PFSK-1 (cell line): ENCODE measurements around the gene PPARG.

Source experiments
- POLR2AphosphoS5 ChIP-seq: IDR thresholded peaks from 2 replicates; pipeline ENCODE4 v1.6.1; 2012; ENCODE audit warnings: low read depth, mild to moderate bottlenecking, control low read depth, low read length, moderate library complexity
- SIN3A ChIP-seq: IDR thresholded peaks from 2 replicates; pipeline ENCODE4 v1.6.1; 2012; ENCODE audit warnings: mild to moderate bottlenecking, low read length, moderate library complexity, borderline replicate concordance; ENCODE audit not compliant: insufficient read depth
- TF ChIP-seq, protein P1 (sequence below), 2 experiments: IDR thresholded peaks; 2 replicates each; pipeline versions ENCODE4 v1.6.1 to v1.8.0; 2011 to 2012; ENCODE audit warnings: low read depth in 2 of 2, low read length in 2 of 2, control low read depth in 1 of 2, inconsistent platforms in 1 of 2, mild to moderate bottlenecking in 1 of 2, moderate library complexity in 1 of 2; ENCODE audit not compliant: insufficient read depth in 1 of 2

DNA sequence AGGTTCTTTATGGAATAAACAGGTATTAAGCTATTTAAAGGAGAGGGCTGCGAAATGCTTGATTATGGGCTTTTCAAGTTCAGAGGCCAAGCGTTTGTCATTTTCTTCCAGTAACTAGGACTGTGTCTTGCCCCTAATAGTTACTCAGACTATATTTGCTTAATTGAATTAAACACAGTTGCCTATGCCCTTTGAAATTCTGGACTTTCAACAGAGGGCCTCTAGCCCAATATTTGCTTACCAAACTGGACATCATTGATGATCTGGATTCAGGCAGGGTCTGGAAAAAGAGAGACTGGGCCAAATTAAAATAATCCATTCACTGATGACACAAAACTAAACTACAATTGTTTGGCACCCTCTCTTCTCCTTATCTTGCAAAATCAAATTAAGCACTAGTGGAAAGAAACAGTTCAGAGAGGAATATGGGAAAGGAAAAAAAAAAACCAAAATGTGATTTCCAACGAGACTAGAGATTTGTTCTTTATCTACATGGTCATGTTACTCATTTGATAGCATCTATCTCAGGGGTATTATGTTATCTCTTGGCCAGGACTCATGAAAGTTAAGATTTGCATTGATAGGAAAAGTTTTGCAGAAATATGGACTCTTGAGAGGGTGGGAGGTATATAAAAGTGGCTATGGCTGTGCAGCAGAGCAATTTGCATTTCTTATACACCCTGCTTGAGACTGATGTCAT lies 120.3 kb downstream of the PPARG start:
- TF ChIP-seq POLR2AphosphoS5 = no peak
- no peak for TF ChIP-seq SIN3A
- TF ChIP-seq, protein P1, sequence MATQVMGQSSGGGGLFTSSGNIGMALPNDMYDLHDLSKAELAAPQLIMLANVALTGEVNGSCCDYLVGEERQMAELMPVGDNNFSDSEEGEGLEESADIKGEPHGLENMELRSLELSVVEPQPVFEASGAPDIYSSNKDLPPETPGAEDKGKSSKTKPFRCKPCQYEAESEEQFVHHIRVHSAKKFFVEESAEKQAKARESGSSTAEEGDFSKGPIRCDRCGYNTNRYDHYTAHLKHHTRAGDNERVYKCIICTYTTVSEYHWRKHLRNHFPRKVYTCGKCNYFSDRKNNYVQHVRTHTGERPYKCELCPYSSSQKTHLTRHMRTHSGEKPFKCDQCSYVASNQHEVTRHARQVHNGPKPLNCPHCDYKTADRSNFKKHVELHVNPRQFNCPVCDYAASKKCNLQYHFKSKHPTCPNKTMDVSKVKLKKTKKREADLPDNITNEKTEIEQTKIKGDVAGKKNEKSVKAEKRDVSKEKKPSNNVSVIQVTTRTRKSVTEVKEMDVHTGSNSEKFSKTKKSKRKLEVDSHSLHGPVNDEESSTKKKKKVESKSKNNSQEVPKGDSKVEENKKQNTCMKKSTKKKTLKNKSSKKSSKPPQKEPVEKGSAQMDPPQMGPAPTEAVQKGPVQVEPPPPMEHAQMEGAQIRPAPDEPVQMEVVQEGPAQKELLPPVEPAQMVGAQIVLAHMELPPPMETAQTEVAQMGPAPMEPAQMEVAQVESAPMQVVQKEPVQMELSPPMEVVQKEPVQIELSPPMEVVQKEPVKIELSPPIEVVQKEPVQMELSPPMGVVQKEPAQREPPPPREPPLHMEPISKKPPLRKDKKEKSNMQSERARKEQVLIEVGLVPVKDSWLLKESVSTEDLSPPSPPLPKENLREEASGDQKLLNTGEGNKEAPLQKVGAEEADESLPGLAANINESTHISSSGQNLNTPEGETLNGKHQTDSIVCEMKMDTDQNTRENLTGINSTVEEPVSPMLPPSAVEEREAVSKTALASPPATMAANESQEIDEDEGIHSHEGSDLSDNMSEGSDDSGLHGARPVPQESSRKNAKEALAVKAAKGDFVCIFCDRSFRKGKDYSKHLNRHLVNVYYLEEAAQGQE (IDR thresholded peaks at IDR 0.05; ENCODE audit: insufficient read depth in 1 of 2, low read depth in 2 of 2, low read length in 2 of 2) = no peak
